H1 (cell line): Measurements from ENCODE around the gene SKIC8. TPM values are rescaled to one million over a fixed set of nuclear protein-coding genes. Genes with fewer than 3 reads are reported as not detected.

Experiments used
- CHD2 ChIP-seq: IDR thresholded peaks from 2 replicates; pipeline ENCODE4 v1.6.1; 2012; ENCODE audit warnings: low read length, improper control_type of control experiment
- polyA plus RNA-seq, 7 experiments: library from polyadenylated mRNA; depleted of rRNA in 3 of 7; stranded (reverse) in 5 of 7; unstranded in 2 of 7; fragments of >200 nt in 5 of 7; fragments of 200-250 nt in 2 of 7; gene quantifications; 1 replicate in 5 of 7; 2 replicates in 1 of 7; 4 replicates in 1 of 7; pipeline versions ENCODE4 v1.2.1 to v1.2.3, GENCODE V29; 2011 to 2013; ENCODE audit warnings: missing spikeins in 2 of 7, mixed read lengths in 2 of 7
- total RNA-seq: library from RNA; stranded (reverse); fragmentation: NEBNext Ultra II Directional; extraction: Animal tissue kit (Norgen Biotek cat#: 25700); gene quantifications from 2 replicates; pipeline ENCODE4 v1.2.1, GENCODE V29; 2021

Gene SKIC8
- total and polyA plus RNA-seq, 2 of the 8 experiments (the other 6 are each of a cell fraction or from before 2014, with no cell fraction given): 44.2 to 77.7 TPM

DNA sequence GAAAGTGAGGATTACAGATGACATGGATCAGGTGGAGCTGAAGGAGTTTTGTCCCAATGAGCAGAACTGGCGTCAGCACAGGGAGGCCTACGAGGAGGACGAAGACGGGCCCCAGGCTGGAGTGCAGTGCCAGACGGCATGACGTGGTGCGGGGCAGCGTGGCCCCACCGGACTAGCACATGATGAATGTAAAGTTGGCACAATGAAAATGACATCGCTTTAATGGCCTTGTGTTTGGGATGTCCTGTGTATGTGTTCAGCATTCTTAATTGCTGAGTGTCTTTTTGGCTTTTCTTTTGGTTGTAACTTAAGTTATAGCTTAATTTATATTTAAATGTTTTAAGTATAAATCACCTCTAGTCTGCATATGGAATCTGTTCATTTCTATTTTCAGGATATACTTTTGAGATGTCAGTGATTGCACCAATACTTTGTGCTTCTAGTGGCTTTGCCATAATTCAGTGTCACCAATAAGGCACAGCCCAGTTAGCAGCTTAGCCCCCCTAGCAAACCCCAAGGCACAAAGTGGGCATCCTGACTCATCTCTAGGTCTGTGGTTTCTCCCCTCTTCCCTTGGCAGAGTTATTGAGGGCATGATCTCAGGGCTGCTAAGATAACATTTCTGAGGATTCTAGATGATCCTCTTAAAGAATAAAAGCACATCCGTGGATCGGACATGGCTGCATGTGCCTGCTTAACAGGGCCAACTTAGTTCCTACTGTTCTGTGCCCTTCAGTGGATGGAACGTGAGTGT is 18.9 kb downstream of the SKIC8 start (continued):
- no peak for TF ChIP-seq CHD2
- TF ChIP-seq, all 59 proteins: peak for 0
